ENCODE measurements around the gene SCN10A.

SCN10A gene

DNA sequence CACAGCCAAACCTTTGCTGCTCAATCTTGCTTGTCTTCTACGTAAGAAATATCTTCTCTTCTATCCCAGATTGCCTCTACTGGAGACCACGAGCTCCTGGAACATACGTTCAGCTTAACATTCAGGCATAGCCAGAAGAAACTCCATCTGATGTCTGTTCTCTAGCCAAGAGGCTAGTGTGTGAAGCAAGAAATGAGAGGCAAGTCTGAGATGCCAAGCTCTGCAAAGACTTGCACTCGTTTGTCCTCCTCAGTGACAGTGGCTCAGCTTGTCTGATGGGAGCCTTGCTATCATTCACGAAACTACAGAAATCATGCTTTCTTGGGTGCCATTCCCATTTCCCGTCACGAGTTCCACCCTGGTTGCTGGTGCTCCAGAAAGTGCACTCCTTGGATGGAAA, at the start of gene SCN10A:
Gene SCN10A (minus strand): TSS at position 192 of the 400 bp plus-strand sequence. CDS start 22,207 bp downstream, outside the sequence.
- DNase-seq (ENCODE audit: low read depth, low spot score) = no peak

DNA sequence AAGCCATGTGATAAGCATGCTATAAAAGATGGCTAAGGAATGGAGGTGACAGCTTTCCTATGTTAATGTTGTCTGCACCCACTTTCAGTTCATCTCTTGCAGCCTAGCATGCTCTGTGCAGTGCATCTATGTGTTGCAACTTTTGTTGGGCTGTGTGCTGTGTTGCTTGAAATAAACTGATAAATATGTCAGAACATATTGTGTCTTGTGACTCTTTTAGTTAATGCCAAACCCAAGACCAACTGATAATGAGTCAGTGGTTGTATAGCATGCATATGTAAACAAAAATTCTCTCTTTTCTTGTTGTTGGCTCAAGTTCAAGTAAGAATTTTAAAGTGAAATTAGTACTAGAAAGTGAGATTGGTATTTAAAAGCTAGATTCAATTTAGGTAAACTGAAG, 37.0 kb upstream of the SCN10A start:
- no peak for DNase-seq (ENCODE audit: low read depth, low spot score)

DNA sequence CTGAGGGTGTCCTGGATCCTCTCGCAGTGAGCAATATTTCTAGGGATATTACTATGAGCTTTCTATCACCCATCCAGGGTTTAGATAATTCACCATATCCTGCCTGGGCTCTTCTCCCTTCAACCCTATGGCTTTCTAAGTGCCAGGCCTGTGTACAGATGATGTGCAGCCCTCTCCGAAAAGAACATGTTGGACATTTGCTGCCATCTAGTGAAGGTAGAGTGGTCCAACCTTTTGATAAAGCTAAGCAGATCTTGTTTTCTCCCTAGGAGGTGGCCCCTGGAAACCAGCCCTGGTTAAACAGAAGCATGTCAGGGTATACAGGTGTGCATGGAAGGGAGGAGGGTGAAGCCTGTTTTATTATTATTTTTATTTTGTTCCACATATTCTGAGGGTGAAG, 27.9 kb upstream of the SCN10A start:
- DNase-seq (ENCODE audit: low read depth, low spot score) = no peak

DNA sequence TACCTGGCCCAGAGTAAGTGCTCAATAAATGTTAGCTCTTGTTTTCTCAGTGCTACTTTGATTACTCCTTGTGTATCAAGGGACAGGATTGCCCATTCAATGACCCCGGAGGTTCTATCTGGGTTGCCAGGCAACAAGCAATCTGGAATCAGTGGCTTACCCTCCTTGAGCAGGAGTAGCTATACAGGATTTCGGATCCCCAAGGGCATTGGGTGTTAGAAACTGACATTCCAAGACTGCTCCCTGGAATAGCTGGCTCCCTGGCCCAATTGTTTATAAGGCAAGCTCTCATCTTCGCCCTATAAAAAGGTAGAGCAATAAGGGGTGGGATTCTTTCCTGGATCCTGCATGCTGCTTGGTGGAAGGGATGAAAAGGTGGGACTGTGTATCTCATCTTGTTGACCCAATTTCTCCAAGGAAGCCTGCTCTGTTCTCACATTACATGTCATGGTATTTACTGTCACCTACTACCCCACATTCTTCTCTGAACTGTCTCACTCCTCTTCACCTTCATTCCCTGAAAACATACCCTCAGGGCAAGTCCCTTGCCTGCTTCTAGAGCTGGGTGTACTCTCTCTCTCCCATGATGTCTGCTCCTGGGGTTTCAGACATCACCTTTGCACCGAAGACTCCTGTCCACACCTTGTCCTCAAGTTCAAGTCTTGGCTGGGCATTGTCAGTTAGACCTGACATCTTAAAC, 26.4 kb upstream of the SCN10A start:
- DNase-seq (ENCODE audit: low read depth, low spot score) = no peak

DNA sequence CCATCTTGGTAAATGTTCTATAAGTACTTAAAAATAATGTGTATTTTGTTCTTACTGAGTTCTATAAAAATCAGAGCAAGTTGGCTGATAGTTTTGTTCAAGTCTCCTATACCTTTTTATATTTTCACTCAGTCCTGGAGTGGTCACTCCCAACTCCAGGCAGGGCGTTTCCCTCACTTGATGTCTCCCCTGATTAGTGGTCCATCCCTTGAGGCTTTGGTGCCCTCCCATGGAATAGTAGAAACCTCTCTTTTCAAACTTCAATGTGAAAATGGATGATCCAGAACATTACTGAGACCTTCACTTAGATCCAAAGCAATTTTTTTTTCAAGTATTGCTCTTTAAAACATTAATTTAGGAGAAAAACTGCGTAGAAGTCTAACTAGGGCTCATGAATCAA, 25.0 kb upstream of the SCN10A start:
- no peak for DNase-seq (ENCODE audit: low read depth, low spot score)

DNA sequence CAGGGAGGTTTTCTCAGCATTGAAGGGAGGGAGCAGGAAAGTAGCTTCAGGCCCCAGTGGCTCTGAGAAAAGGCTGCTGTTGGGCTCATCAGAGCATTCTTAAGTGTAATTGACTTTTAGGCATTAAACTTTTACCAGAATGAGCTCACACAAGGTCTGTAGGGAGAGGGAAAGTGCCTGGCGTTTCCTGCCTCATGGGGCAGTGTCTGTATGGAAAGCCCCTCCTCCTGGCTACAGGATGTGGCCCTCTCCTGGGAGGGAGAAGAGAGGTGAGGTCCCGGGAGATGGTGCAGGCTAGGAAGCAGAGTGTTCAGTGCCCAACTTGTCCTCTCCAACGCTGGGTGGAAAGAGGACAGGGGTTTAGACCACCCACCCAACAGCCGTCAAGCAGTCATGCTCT, 21.3 kb upstream of the SCN10A start:
- DNase-seq (ENCODE audit: low read depth, low spot score) = no peak

DNA sequence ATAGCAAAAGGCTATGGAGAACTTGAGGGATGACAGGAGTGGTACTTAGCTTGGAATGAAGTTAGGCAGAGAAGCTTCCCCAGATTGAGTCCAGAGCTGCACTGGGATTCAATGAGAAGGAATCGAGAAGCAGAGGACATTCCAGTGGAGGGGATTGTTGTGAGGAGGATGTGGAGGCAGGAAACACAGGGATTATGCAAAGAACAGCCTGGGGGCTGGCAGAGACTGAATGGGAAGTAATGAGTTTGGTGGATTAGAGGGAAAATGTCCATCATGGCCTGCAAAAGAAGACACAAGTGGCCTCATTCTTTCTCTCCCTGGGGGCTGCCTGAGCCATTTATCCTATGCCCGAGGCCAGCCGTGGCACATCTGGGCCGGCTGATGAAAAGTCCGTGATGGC, 20.5 kb upstream of the SCN10A start:
- DNase-seq (ENCODE audit: low read depth, low spot score) = no peak

DNA sequence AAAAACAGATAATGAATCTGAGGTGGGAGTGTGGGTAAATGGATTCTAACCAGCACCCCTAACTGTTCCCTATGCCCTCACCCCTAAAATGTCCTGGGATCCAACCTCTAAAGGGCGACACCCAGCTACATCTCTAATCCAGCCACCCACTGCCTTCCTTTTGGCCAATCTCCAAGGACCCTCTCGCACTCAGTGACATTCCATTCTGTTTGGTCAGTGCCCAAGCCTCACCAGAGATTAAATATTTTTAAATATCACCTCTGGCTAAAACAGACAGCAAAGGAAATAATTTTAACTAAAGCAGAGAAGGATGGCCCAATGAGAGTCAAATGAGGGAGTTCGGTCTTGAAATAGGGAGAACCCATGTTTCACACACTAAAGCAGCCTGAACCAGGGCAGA, 19.9 kb upstream of the SCN10A start:
- no peak for DNase-seq (ENCODE audit: low read depth, low spot score)

DNA sequence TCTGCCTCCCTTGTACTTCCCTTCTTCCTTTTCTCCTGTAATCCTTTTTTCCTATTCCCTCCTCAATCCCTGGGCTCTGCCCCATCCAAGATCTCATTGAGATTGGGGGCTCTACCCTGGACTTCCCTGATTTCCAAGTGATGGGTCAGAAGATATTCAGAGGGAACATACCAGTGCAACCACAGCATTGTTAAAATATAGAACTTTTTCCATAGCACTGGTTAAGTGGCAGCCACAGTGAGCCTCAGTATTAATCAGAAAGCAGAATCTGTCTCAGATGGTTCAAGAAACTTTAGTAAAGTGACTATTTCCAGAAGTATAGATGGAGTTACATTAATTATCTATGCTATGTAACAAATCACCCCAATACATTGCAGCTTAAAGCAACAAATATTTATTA, 18.7 kb upstream of the SCN10A start:
- no peak for DNase-seq (ENCODE audit: low read depth, low spot score)

DNA sequence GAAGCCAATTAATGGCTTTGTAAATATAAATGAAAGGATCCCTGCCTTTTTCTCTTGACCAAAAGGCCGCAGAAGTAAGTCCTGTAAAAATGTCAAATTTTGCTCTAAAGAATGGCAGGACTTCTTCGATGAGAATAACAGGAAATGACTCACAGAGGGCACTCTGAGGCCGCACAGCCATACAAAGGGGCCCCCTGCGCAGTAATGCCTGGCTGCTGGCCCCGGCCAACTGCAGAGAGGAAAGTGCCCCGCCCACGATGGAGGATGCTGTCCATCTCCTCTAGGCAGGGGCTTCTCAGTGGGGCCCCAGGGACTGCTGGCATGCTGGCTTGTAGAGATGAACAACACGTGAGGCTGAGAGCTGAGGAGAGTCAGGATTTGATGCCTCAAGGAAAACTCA, 18.1 kb upstream of the SCN10A start:
- no peak for DNase-seq (ENCODE audit: low read depth, low spot score)

DNA sequence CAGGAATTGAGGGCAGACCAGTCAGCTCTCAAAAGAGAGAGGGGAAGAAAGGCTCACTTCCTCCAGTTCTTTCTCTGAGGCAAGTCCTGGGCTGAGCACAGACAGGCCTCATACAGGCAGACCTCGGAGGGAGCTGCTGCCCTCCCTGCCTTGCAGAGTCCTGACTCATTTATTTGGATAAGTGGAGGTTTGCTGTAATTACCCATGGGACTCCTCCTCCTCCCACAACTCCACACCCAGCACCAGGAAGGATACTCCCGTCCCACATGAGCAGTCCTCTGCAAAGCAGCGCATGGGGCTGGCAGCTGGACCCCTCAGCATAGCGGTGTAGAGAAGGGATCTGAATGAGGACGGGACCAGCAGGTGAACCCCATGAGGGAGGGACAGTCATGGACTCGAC, 13.4 kb upstream of the SCN10A start:
- no peak for DNase-seq (ENCODE audit: low read depth, low spot score)

DNA sequence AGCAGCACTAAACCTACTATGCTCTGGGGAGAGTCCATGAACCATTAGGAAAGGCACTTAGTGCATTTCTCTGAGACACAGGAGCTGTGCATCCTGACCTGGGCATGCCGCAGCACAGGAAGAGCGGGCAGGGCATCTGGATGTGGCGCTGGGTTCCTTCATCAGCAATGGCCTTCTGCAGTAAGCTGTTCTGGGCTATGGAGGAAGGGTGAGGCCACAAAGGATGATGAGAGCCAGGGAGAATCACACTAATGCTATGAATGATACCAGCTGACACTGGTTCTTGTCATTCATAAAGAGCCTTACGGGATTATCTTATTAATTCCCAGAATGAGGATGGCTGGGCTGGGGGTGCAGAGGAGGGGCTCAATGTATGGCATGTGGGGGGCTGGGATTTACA, 12.7 kb upstream of the SCN10A start:
- no peak for DNase-seq (ENCODE audit: low read depth, low spot score)

DNA sequence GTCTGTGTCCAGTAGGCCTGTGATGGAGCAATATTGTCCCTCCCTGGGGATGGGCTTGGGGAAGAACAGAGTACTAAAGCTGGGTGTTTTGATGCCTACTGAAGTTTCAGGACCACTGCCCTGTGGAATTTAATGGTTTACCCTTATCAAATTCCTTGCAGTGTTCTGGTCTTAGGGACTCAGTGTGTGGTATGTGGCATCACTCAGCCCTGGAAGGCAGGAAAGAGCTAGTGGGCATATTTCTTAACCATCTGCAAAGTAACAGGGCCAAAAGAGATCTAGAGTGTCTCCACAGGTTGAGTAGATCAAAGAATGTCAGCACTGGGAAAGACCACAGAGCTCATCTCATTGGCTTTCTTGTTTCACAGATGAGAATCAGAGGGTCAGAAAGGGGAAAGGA, 11.8 kb upstream of the SCN10A start:
- no peak for DNase-seq (ENCODE audit: low read depth, low spot score)

DNA sequence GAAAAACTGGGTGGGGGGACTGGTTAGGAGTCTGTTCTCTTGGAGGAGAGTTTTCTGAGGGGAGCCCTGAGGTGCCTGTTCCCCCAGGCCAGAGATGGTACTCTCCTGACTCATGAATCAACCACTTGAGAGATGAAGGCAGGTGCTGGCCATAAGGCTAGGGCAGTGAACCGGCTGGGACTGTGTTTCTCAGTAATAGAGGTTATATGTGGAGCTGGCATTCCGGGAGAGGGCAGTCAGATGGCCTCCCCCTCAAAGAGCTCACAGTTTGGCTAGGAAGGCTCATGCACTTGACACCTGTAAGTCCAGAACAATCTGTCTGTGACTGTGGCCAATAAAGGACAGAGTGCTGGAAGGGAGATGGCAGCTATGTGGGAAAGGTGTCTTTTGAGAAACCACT, 10.0 kb upstream of the SCN10A start:
- DNase-seq (ENCODE audit: low read depth, low spot score) = no peak

DNA sequence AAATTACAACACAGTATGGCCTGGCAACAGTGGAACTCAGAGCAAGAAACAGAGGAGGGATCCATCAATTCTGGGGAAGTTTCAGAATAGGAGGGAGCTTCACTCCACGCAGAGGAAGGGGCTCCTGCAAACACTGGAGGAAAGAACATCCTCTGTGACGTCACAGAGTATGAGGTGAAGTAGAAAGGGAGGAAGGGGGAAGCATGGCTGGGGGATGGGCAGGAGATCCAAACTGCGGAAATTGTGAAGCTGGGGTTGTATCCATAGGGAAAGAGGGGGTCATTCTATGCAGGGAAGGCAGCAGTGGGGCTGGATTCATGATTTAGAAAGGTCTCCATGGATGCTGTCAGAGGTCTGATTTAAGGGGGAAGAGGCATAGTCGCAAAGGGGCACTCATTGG, 8.3 kb upstream of the SCN10A start:
- DNase-seq (ENCODE audit: low read depth, low spot score) = no peak

DNA sequence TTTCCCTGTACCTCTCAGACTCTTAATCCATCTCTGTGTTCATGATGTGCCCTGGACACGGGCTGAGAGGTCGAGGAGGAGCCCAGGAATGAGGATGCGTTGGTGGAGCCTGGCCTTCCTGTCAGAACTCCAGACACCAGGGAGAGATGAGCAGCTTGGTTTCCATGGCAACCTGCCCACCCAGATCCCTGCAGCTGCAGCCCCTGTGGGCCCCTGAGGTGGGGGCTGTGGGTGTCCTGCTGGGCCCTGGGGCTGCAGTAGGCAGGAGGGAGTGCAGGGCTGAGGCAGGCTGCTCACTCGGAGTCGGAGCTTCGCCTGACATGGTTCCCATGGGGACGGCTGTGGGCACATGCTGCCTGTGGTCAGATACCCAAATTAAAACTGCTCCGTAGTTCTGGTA, 7.7 kb upstream of the SCN10A start:
- no peak for DNase-seq (ENCODE audit: low read depth, low spot score)

DNA sequence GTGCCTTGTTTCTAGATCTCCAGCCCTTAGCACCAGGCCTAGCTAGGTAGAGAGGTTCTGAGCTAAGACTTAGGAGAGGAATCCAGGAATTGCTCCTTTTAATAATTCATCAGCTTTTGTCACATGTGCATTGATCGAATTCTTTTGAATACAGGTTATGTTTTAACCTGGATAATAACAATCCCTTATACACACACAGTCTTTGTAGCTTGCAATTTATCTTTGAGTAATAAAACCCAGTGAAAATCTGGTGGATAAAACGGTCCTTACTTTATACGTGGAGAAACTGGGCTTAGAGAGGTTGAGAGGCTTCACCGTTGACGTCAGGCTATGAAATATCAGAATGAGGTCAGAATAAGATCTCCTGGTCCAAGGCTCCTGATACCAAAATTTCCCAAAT, 7.2 kb upstream of the SCN10A start:
- no peak for DNase-seq (ENCODE audit: low read depth, low spot score)

DNA sequence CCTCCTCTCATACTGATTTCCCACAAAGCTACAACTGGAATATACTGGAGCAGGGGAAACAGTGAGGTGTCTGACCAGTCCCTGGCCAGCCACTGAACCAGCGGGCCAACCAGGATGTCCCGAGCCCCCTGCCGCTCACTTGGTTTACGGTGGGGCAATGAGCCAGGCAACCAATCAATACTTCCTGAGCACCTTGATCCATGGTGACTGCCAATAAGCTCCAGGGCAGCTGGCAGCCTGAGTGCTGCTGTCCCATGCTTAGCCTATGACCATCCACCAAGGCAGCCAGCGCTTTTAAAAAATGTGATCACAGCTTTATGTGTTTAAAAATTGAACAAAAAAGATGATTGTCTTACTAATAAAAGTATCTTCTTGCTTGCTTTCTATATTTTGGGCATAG, 4.2 kb downstream of the SCN10A start:
- no peak for DNase-seq (ENCODE audit: low read depth, low spot score)

DNA sequence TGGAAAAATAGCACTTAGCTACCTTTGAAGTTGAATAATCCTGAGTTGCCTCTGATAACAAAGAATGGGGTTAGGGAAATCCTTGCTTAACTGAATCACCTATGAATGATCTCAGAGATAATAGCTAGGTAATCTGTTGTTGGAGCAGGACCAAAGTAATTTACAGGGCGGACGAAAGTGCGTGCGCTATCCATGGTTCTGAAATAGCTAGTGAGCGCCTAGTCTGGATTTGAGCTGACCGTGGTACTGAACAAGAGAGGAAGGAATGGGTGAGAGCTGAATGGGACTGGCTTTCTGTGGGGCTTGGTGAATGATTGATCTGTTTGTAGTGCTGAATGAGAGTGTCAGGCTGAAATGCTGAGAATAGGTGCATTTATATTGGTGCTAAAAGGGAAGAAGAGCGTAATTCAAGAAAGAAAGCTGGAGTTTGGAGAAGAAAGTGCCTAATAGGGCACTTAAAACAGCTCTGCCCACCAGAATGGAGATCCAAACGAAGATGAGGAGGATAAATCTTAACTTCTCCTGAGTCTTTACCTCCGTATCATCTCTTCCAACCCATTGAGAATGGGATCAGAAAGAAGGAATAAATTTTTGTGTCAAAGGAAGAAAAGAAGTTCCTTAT, 10.1 kb downstream of the SCN10A start:
- no peak for DNase-seq (ENCODE audit: low read depth, low spot score)

DNA sequence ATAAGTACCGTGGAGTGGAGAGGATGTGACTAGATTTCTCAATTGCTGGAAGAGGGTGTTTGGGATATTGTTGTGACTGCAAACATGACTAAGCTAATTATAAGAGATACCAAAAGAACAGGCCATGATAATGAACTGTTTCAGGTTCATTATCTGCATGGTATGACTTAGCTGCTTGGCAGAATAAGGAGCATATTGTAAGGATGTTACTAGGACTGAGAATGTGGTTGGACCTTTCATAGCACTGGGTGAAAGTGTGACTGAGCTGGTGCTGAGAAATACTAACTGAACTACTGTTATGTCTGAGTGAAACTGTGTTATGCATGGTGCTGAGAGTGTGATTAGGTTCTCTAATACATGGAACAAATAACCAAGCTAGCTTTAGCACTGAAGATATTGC, 11.0 kb downstream of the SCN10A start:
- no peak for DNase-seq (ENCODE audit: low read depth, low spot score)

DNA sequence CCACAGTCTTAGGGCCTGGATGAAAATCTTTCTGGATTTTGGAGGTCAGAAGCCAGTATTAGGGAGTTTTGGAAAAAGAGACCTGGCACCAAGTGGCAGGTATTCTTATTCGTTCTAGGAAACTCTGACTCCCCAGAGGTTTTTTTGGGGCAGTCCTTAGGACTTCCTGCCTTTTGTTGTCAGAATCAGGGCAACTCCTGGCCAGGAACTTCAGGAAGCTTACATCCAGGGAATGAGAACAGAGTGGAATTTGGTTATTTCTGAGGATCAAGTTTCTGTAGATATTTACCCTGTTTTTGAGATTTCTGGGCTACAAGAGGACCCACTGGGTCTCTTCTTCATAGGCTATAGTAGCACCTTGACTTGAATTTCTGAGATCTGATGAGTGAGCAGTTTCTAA, 15.5 kb downstream of the SCN10A start:
- no peak for DNase-seq (ENCODE audit: low read depth, low spot score)

DNA sequence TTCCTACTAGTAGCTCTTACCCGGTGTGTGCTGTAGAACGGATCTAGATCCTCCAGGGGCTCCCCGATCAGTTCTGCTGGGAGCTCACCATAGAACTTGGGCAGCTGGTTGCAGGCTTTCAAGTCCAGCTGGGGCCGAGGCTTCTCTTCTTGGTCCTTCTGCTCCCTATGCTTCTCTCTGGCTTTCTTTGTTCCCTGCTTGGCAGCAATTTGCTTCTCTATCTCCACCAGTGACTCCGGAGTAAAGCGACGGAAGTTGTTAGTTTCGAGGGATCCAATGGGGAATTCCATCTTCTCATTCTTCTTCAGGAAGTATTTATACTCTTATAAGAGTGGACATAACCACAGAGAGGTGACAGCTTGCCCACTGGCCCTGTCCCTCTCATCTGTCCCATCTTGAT, 22.3 kb downstream of the SCN10A start:
- no peak for DNase-seq (ENCODE audit: low read depth, low spot score)

DNA sequence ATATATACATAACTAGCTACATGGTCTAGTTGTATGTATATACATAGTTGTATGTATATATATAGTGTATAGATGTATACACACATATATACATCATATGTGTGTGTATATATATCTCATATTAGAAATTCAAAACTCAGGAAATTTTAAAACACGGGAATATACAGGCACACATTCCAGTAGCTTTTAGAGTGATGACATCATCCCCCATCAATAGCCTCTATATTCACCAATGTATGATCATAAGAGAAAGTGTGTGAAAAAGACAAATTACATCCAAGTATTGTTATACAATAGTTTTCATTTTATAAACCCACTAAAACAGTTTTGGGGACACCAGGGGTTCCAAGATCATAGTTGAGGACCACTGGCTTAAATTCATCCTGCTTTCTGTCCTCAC, 23.0 kb downstream of the SCN10A start:
- DNase-seq (ENCODE audit: low read depth, low spot score) = no peak

DNA sequence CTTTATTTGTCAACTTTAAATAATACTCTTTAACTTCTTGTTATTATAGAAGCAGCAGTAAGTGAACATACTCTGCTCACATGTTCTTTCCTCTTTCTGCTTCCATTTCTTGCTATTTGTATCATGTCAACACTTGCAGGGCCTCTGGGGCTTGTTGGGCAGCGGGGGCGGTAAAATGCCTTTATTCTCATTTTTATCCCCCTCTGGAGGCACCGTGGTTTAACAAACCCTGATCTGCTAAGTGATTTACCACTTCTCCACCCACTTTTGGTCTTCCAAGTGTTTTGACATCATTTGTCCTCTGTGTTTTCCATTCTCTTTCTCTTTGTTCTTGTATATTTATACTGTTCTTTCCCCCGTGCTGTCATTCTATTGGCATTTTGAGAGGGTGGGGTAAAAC, 33.9 kb downstream of the SCN10A start:
- DNase-seq (ENCODE audit: low read depth, low spot score) = no peak
